Epithelial cell of proximal tubule (primary cell): Measurements from ENCODE around the gene PTPRD. TPM values are rescaled to one million over a fixed set of nuclear protein-coding genes. Genes with fewer than 3 reads are reported as not detected.

ENCODE experiments used
- DNase-seq: peaks from one replicate; pipeline ENCODE4 v3.0.0-alpha.2; 2011; ENCODE audit warnings: low read depth
- H3K4me3 ChIP-seq: 2 replicates; pipeline ENCODE4 v1.5.1; 2011; ENCODE audit warnings: low read depth, mild to moderate bottlenecking, low read length
- total RNA-seq: library from RNA; depleted of rRNA; stranded (reverse); fragments of >200 nt; gene quantifications from 2 replicates; pipeline ENCODE4 v1.2.3, GENCODE V29; 2015
- TF ChIP-seq, protein P1 (sequence below): conservative IDR thresholded peaks from 2 replicates; pipeline ENCODE4 v1.5.1; 2012; ENCODE audit warnings: low read depth, mild to moderate bottlenecking, low read length

PTPRD gene
- total RNA-seq, 1 donor from 2014 or later: 3.2 TPM

DNA sequence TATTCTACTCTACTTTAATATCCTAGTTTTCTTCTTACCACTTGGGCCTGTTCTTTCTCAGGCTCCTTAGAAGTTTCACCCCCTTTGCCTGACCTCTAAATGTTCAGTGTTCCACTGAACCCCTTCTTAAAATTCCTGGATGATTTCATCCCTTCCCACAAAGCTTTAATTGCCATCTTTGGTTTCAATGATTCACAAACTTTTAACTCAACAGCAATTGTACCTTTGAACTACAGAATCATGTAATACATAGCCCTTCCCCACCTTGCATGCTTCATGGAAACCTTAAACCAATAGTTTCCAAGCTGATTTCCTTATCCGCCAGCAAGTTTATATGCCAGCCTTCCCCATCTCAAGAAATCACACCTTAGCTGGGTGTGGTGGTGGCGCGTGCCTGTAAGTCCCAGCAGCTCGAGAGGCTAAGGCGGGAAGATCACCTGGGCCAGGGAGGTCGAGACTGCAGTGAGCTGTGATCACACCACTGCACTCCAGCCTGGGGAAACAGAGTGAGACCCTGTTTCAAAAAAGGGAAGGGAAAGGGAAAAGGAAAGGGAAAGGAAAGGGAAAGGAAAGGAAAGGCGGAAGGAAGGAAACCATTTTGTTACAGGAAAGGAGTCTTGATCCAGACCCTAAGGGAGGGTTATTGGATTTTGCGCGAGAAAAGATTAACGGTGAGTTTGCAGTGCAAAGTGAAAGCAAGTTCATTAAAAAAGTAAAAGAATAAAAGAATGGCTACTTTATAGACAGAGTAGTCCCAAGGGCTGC lies 1789.5 kb downstream of the PTPRD start:
- TF ChIP-seq, protein P1, sequence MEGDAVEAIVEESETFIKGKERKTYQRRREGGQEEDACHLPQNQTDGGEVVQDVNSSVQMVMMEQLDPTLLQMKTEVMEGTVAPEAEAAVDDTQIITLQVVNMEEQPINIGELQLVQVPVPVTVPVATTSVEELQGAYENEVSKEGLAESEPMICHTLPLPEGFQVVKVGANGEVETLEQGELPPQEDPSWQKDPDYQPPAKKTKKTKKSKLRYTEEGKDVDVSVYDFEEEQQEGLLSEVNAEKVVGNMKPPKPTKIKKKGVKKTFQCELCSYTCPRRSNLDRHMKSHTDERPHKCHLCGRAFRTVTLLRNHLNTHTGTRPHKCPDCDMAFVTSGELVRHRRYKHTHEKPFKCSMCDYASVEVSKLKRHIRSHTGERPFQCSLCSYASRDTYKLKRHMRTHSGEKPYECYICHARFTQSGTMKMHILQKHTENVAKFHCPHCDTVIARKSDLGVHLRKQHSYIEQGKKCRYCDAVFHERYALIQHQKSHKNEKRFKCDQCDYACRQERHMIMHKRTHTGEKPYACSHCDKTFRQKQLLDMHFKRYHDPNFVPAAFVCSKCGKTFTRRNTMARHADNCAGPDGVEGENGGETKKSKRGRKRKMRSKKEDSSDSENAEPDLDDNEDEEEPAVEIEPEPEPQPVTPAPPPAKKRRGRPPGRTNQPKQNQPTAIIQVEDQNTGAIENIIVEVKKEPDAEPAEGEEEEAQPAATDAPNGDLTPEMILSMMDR: no peak
- DNase-seq: peak; percentile 70
- peak overlapping the region; percentile 36 for H3K4me3 ChIP-seq

DNA sequence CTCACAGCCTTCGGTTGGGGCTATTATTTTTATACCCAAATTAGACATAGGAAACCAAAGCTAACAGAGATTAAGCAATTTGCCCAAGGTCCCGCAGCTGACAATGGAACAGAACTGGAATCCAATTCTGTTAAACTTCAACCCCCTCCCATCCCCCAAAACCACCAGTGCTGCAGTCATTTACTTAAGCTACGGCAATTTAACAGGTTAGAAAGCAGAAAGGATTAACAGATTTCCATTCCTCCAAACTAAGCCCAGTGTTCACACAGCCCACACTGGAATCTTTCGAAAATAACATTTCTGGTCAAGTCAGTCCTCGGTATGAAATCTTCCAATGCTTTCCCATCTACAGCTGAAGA lies 1790.2 kb downstream of the PTPRD start:
- TF ChIP-seq, protein P1: no peak
- DNase-seq: peak; percentile 77
- peak overlapping the region; percentile 36 for H3K4me3 ChIP-seq

DNA sequence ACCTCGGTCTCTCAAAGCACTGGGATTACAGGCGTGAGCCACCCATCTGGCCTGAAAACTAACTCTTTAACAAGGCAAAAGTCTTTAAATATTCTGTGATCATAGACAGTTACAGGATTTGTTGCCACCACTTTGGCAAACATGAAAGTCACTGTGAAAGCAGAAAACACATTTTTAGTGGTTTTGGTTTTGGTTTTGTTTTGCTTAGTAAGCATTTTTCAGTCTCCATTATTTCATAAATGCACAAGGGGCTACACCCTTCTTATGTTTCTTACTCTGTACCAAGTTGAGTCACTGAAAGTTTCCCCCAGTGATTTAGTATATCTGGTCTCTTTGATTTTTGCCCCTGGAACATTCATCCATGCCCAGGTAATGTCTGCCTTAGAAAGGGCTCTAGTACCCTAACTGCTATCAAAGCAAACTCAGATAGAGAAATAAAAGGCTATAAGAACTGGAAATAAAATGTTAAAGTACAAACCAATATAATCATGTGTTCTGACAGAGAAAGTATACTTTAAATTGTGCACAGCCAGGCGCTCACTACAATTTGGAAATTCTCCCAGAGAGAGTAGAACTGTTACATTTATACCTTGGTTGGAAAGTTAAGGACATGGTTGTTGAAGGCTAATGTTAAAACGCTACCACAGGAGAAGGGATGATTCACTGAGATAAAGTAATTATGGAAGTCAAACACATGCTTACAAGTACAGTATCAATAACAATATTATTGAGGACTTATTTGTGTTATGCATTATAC lies 1790.7 kb downstream of the PTPRD start:
- peak overlapping the region; percentile 36 for H3K4me3 ChIP-seq
- no peak for DNase-seq
- TF ChIP-seq, protein P1: no peak

GRCh38 chr9:8817335-8817734 lies 1795.5 kb downstream of the PTPRD start:
- H3K4me3 ChIP-seq: no peak overlapping the region
- DNase-seq: no peak
- TF ChIP-seq, protein P1: no peak

DNA sequence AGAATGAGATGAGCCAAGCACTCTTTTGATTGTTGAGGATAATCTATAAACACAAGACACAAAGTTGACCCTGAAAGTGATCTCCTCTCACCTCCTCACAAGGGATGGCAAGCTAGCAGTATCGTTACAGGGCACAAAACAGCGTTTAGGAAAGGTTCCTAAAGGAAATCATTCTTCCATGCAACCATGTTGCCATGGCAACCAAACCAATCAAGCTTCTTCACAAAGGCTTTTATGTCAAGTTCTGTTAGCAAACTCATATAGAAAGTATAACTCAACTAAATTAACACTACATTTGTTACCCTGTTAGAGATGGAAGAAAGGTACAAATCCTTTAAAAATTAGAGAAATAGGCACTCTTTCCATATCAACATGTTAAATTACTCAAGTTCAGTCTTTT lies 1796.4 kb downstream of the PTPRD start:
- no peak for DNase-seq
- no peak overlapping the region for H3K4me3 ChIP-seq
- TF ChIP-seq, protein P1: no peak

GRCh38 chr9:8815931-8816330 lies 1796.9 kb downstream of the PTPRD start:
- DNase-seq: no peak
- H3K4me3 ChIP-seq: no peak overlapping the region
- TF ChIP-seq, protein P1: no peak
